HEK293T (cell line): ENCODE results near the gene MAP4K4.

Source experiments
- SP1 ChIP-seq: fragments of 450-650 bp; IDR thresholded peaks from 2 replicates; pipeline ENCODE4 v1.6.1; 2017
- SUZ12 ChIP-seq: fragments of 450-650 bp; IDR thresholded peaks from 2 replicates; pipeline ENCODE4 v1.6.1; 2016; ENCODE audit warnings: mild to moderate bottlenecking

- TF ChIP-seq SP1: no peak
- no peak for TF ChIP-seq SUZ12
These were observed 41.6 kb upstream of the MAP4K4 start for GRCh38 chr2:101655702-101656422.
